Right lobe of liver (tissue), 6 donors: ENCODE results near the gene ASIC2. TPM values are rescaled to one million over a fixed set of nuclear protein-coding genes. Genes with fewer than 3 reads are reported as not detected.

Experiments used
- ATAC-seq, 4 donors: fragments of 200-7000 bp; cut with Tn5 transposase; one replicate each; pipeline ENCODE4 v1.9.1; 2020; ENCODE audit warnings: mild to moderate bottlenecking in 4 of 4, moderate library complexity in 4 of 4
- DNase-seq, 3 donors: peaks; one replicate each; pipeline ENCODE4 v3.0.0-alpha.2; 2020
- H3K27ac ChIP-seq, 3 donors: fragments of 200-600 bp; one replicate each; pipeline ENCODE4 v1.8.0; 2022
- H3K27me3 ChIP-seq, 2 donors: fragments of 200-600 bp; one replicate each; pipeline ENCODE4 v1.8.0; 2022
- H3K36me3 ChIP-seq, 4 donors: fragments of 200-600 bp; sonication (generic) in 1 of 4; one replicate each; pipeline versions ENCODE4 v1.5.1 to v1.8.0; 2017 to 2022; ENCODE audit warnings: control low read depth in 1 of 4
- H3K4me1 ChIP-seq, 4 donors: fragments of 200-600 bp; sonication (generic) in 1 of 4; one replicate each; pipeline versions ENCODE4 v1.5.1 to v1.8.0; 2017 to 2022; ENCODE audit warnings: control low read depth in 1 of 4
- H3K4me3 ChIP-seq, 3 donors: fragments of 200-600 bp; one replicate each; pipeline ENCODE4 v1.8.0; 2022
- H3K9me3 ChIP-seq, 4 donors: fragments of 200-600 bp; sonication (generic) in 1 of 4; one replicate each; pipeline versions ENCODE4 v1.5.1 to v1.8.0; 2017 to 2022; ENCODE audit warnings: control low read depth in 1 of 4
- CTCF ChIP-seq, 4 donors: fragments of 200-600 bp in 3 of 4; fragments of 450-650 bp in 1 of 4; IDR thresholded peaks; one replicate each; pipeline versions ENCODE4 v1.5.1 to v1.8.0; 2016 to 2022; ENCODE audit warnings: antibody characterized with exemption in 4 of 4, mild to moderate bottlenecking in 2 of 4
- POLR2A ChIP-seq: fragments of 450-650 bp; IDR thresholded peaks from one replicate; pipeline ENCODE4 v1.6.1; 2017; ENCODE audit warnings: antibody characterized with exemption, mild to moderate bottlenecking
- WGBS: methylation state at CpG from one replicate; pipeline ENCODE4 v1.1.6; 2018; ENCODE audit warnings: low coverage, low lambda C conversion rate; ENCODE audit not compliant: insufficient coverage; ENCODE audit errors: missing lambda C conversion rate; 5-methylcytosine and 5-hydroxymethylcytosine counted together
- intact Hi-C, 2 donors: fragments of 100-400 bp; cut with DNase I; formaldehyde crosslinking; loops; one replicate each; pipeline versions ENCODE4 v1.11.2 to v1.14.1; 2022
- total RNA-seq, 6 experiments: library from RNA; depleted of rRNA in 2 of 6; stranded (reverse); fragments of >200 nt in 2 of 6; fragmentation: NEBNext Ultra II Directional in 3 of 6; extraction: Animal tissue kit (Norgen Biotek cat#: 25700) in 3 of 6; gene quantifications; one replicate each; pipeline versions ENCODE4 v1.1.0 to v1.2.4, GENCODE V29; 2016 to 2023
- donor health status: DM: no; HTN: yes; CAD: no.
- donor health status: DM: no; HTN: no; CAD: no.
- donor health status: DM: no; HTN: no; CAD: no.
- donor health status: DM: no; HTN: yes; CAD: no.
- donor health status: DM: no; HTN: yes; CAD: no.

Gene ASIC2
- total RNA-seq, 6 experiments from 2014 or later: 0.11 to 0.31 (median 0.12) TPM; not detected in 3

GRCh38 chr17:33019161-33019890, 273.8 kb downstream of the ASIC2 start:
- no peak overlapping the region for H3K27ac ChIP-seq
- WGBS: 65% methylated on average over 10 of the region's 17 CpGs
- no peak overlapping the region for H3K4me3 ChIP-seq
- ATAC-seq (no peak), DNase-seq (no peak)
- intact Hi-C loops: no loop called here
- no peaks in the 10 kb centered on the region for H3K9me3 ChIP-seq
- H3K4me1 ChIP-seq: no peaks in the 10 kb centered on the region
- no peaks in the 10 kb centered on the region for H3K27me3 ChIP-seq
- no peaks in the 10 kb centered on the region for H3K36me3 ChIP-seq
- no peak for TF ChIP-seq POLR2A
- TF ChIP-seq CTCF (IDR thresholded peaks at IDR 0.05): no peak

- Histone ChIP-seq H3K27me3 (no peaks in the 10 kb centered on the region), H3K4me1 (no peaks in the 10 kb centered on the region), H3K36me3 (no peaks in the 10 kb centered on the region), H3K9me3 (no peaks in the 10 kb centered on the region), H3K27ac (no peak overlapping the region), H3K4me3 (no peak overlapping the region)
- DNase-seq: no peak
- intact Hi-C loops: no loop called here
- TF ChIP-seq POLR2A (no peak), CTCF (IDR thresholded peaks at IDR 0.05) (no peak)
- 80% methylated on average over 3 of the region's 5 CpGs for WGBS
- no peak for ATAC-seq
Measured at GRCh38 chr17:33017366-33017765, 275.7 kb downstream of the ASIC2 start.

GRCh38 chr17:33016920-33017319, 276.2 kb downstream of the ASIC2 start:
- no peak for TF ChIP-seq POLR2A
- Histone ChIP-seq H3K4me1 (no peaks in the 10 kb centered on the region), H3K36me3 (no peaks in the 10 kb centered on the region), H3K4me3 (no peak overlapping the region), H3K27ac (no peak overlapping the region), H3K9me3 (no peaks in the 10 kb centered on the region), H3K27me3 (no peaks in the 10 kb centered on the region)
- ATAC-seq (peak in 1 of 4 donors; percentile 6), DNase-seq (no peak)
- WGBS: 80% methylated on average over 1 of the region's 6 CpGs
- intact Hi-C loops: no loop called here

GRCh38 chr17:33015716-33016346, 277.3 kb downstream of the ASIC2 start:
- intact Hi-C loops: no loop called here
- Histone ChIP-seq H3K36me3 (no peaks in the 10 kb centered on the region), H3K9me3 (no peaks in the 10 kb centered on the region), H3K4me1 (no peaks in the 10 kb centered on the region), H3K27me3 (no peaks in the 10 kb centered on the region), H3K4me3 (no peak overlapping the region), H3K27ac (no peak overlapping the region)
- ATAC-seq (no peak), DNase-seq (no peak)
- WGBS: 64% methylated on average over 6 of the region's 9 CpGs
- TF ChIP-seq POLR2A (no peak), CTCF (IDR thresholded peaks at IDR 0.05) (no peak)

GRCh38 chr17:33014751-33015150, 278.3 kb downstream of the ASIC2 start:
- intact Hi-C loops: no loop called here
- 37% methylated on average over 7 of the region's 7 CpGs for WGBS
- ATAC-seq (peak; percentile 50 to 76 (median 69)), DNase-seq (peak in 2 of 3 donors; percentile 57 to 59)
- no peaks in the 10 kb centered on the region for H3K27me3 ChIP-seq
- H3K4me1 ChIP-seq: no peaks in the 10 kb centered on the region
- no peaks in the 10 kb centered on the region for H3K36me3 ChIP-seq
- no peak overlapping the region for H3K4me3 ChIP-seq
- no peak overlapping the region for H3K27ac ChIP-seq
- no peak for TF ChIP-seq POLR2A
- no peaks in the 10 kb centered on the region for H3K9me3 ChIP-seq
